GM20431 (cell line): ENCODE data around the gene TTC24.

Source experiments
- in situ Hi-C: fragments of 300-500 bp; cut with MseI, MboI; formaldehyde crosslinking; loops from one replicate; pipeline ENCODE4 v1.15.0; 2020; ENCODE audit warnings: low sequenced_read_pairs; ENCODE audit not compliant: unreplicated experiment

Gene TTC24

GRCh38 chr1:156553860-156554485, 25.6 kb upstream of the TTC24 start:
- in situ Hi-C loops: no loop called here

DNA sequence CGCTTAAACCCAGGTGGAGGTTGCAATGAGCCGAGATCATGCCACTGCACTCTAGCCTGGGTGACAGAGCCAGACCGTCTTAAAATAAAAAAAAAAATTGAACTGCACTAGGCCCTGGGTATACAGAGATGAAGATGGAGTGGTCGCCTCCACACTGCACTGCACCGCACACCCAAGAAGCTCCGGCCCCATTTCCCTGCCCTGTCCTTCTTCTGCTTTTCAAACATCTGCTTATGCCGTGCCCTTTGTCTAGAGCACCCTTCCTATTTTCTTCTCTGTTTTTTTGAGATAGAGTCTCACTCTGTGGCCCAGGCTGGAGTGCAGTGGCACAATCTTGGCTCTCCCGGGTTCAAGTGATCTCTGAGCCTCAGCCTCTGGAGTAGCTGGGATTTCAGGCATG, 24.6 kb upstream of the TTC24 start:
- in situ Hi-C loops: no loop called here

DNA sequence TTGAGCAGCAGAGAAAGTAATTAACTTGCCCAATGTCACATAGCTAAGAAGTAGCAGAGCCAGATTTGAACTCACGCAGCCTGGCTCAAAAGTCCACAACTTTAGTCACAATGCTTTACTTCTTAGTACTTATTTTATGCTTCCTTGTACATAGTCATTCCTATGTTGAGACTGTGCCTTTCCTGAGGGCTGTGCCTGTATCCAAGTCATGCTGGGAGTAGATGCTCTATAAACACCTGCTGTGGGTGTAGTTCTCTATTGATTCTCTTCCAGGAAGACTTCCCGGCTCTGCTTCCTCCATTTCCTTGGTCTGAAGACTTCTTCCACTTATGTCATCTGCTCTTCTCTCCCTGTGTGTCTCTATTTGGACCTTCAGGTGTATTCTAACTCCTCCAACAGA, 23.8 kb upstream of the TTC24 start:
- in situ Hi-C loops: no loop called here

- in situ Hi-C loops: no loop called here
Measured at GRCh38 chr1:156556354-156556753, 23.2 kb upstream of the TTC24 start.

GRCh38 chr1:156559086-156559796, 20.3 kb upstream of the TTC24 start:
- in situ Hi-C loops: no loop called here

DNA sequence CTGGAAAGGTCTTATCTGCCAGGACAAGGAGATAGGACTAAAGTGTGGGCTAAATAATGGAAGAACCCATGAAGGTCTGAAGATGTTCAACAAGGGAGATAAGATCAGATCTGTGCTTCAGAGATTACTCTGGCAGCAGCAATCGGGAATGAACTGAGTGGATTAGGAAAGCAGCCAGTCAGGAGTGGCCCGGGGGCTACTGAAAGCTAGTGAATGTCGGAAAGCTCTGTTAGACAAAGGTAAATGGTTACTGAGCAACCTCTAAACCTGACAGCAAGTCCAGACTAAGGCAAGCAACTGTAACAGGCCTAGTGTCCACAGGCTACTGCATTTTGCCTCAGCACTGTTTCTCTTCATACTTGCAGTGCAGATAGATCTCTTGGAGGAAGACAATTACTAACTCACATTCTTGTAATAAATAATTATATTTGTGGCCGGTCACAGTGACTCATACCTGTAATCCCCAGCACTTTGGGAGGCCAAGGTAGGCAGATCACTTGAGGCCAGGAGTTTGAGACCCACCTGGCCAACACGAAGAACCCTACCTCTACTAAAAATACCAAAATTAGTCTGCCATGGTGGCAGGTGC, 19.6 kb upstream of the TTC24 start:
- in situ Hi-C loops: no loop called here

DNA sequence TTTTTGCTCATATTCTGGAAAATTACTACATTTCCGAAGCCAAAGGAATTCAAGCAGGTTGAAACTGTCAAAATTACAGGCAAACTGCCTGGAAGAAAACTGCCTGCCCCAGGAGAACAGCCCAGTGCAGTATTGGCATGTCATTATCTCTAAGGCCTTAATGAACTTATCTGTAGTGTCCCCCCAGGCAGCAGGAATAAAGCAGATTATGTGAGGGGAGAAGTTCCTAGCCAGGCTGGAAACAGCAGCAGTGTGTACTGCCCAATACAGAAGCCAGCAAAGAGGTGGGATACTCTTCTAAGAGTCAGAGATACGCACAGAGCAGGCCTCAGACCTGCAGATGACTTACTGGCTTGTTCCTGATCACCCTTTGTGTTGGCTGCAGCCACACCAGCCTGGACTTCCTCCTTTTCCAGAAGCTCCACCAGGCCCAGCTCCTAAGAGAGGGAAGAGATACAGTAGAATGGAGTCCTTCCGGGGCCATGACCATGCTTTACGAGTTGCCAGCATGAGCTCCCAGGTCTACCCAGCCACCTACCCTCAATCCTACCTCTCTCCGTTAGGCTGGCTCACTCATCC, 18.8 kb upstream of the TTC24 start:
- in situ Hi-C loops: no loop called here

DNA sequence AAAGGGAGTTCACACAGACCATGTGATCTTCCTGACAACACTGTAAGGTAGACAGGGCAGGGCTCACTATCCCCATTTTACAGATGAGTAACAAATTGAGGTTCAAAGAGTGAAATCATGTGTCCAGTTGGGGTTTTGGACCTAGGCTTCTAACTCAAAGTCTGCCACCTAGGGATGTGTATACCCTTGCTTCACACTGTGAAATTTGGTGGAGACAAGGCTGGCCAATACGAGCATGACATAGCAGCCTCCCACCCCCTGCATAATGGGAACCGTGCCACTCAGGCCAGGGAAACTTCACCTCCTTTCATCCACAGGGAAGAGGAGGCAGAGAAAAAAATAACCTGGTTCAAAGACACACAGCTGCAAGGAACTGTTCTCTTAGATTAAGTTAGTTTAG, 14.0 kb upstream of the TTC24 start:
- in situ Hi-C loops: no loop called here

DNA sequence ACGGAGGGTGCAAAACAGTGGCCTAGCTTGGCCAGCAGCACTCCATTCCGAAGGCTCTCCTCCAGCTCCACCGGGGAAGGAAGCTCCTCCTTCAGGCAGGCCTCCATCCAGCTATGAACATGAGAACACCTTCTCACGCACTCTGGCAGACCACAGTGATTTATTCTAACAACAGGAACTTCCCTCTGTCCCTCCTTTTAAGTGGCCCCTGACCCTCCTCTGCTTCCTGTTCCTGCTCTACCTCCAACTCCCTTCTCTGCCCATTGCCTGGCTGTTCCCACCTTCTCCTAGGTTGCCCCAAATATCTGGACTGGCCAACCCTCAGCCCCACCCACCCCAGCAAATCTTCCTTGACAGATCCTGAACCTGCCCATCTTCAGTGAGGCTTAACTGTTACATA, 13.1 kb upstream of the TTC24 start:
- in situ Hi-C loops: no loop called here

DNA sequence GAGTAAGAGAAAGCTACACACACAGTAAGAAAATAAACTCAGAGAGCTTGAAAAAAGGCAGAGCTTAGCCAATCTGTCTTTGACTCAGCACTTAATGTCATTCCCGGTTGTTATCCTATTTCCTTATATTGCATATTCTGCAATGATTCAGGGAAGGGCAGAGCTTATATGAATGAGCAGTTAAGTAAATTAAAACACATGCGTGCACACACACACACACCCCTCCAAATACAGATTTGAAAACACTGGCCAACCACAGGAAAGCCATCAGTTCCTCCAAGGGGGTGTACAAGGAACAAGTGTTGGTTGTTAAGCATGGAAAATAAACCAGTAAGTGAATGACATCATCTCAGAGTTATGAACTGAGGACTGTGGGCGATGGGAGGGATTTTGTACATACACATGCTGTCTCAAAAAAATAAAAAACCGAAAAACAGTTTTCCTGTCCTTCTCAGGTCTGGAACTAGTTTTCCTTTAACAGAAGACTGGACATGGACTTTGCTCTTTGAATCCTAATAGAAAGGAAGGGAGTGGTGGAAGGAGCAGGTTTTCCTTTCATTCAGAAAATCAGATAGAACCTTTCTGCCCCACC, 8.2 kb upstream of the TTC24 start:
- in situ Hi-C loops: no loop called here

- in situ Hi-C loops: no loop called here
Measured at GRCh38 chr1:156571919-156572662, 7.4 kb upstream of the TTC24 start, which contains the start of gene IQGAP3. Gene IQGAP3 (minus strand): TSS chr1:156572565. CDS start chr1:156572529, 36 bp downstream.

DNA sequence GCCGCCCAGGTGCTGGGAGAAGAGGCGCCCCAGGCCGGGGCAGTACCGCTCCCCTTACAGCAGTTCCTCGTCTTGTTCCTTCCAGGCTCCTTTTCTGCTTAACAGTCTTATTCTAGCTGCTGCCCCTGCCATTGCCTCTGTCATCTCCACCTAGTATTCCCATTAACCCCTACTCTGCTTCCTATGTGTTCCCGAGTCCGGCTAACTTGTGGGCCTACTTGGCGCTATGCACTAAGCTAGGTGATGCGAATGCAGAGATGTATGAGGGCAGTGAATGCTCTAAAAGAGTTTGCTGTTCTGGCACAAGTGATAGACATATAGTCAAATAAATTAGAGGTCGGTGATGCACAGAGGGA, 6.9 kb upstream of the TTC24 start:
- in situ Hi-C loops: no loop called here

DNA sequence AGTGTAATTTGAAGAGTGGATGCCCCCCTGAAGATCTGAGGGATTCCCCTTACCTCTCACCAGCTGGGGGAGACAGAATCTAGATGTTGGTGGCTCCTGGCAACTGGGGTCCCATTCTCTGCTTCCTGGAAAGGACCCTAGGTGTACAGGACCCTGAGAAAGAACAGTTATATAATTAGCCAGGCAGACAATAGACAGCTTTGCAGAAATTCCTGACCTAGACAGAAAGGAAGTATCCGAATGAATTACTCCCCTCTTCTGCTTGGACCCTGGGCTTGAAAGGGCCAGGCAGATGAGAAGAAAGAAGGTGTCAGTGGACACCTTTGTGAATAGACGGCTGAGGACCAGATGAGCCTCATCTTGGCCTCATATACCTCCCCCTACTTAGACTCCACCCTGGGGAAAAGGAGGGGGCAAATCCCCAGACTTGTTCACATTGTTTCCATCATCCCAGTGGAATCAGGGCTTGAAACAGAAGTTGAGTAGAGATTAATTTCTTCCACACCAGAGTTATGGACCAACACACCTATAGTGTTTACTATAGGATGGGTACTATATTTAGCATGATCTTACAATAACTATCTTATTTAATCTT, 5.4 kb upstream of the TTC24 start:
- in situ Hi-C loops: no loop called here

- in situ Hi-C loops: no loop called here
Measured at GRCh38 chr1:156577550-156577949, 2.0 kb upstream of the TTC24 start.

- in situ Hi-C loops: no loop called here
Measured at GRCh38 chr1:156578055-156578454, 1.5 kb upstream of the TTC24 start.

GRCh38 chr1:156581661-156582387, 2.3 kb downstream of the TTC24 start:
- in situ Hi-C loops: loop anchor here (10.0 kb wide), 1 partner anchor 127 kb away; no protein-coding TSS in a partner anchor

DNA sequence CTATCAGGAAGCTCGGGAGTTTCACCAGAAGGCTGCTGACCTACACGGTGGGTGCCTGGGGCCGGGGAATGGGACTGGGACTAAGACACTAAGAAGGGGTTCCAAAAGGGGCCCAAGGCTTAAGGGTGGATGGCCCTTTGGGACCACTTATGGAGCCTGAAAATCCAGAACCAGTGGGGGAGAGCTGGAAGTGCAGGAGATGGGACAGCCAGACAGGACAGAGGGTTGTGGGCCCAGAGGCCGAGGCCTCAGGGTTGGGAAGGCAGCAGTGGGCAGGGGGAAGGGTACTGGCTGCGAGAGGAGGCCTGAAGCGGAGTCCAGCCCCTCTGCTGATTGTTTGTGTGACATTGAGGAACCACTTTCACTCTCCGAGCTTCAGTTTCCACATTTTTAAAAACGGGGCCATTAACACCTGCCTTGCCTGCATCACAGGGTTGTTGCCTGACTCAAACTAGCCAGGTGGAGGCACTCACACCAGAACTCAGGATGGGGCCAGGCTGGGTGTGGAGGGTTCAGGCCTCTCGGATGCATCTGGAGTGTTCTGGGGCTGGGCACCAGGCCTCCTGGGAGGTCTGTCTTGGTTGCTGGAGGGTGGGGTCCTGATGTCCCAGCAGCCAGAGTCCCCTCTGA, 3.0 kb downstream of the TTC24 start:
- in situ Hi-C loops: loop anchor here (10.0 kb wide), 1 partner anchor 128 kb away; no protein-coding TSS in a partner anchor

DNA sequence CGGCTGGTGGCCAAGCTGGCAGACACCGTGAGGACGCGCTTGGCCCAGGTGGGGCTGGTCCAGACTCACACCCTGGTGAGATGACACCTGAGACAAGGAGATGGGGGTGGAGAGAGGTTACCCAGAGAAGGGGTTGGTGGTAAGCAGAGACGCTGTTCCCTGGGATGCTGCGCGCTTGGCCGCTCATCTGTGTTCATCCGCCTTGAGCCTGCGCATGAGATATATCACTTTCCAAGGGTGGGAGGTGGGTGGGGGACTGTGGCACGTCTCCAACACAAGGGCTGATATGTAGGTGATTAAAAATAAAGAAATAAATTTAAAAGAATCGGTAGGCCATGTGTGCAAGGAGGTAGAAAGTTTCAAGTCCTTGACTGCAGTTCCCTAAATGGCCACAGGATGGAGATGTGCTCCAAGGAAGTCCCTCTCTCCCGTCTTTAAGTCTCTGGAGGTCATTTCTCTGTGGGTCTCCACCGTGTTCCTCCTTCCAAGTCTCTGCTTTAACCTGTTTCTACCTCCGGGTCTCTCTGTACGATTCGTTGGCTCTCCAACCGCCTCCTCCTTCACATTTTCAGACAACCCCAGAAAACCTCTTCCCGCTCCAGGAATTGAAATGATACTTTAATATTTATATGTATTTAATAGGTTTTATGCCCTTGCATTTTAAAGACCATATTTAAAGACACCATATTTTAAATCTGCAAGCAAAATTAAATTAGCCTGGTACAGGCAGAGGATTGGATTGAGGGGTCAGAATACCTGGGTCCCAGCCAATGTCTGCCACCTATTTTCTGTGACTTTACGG, 4.5 kb downstream of the TTC24 start:
- in situ Hi-C loops: loop anchor here (10.0 kb wide), 1 partner anchor 129 kb away; no protein-coding TSS in a partner anchor
